WTC11 (cell line): Measurements from ENCODE around the gene WNT6. TPM values are rescaled to one million over a fixed set of nuclear protein-coding genes. Genes with fewer than 3 reads are reported as not detected.

ENCODE experiments used
- ATAC-seq: fragments of 200-7000 bp; cut with Tn5 transposase; 2 replicates; pipeline ENCODE4 v1.10.0; 2021; ENCODE audit warnings: mild to moderate bottlenecking, moderate library complexity
- CTCF ChIA-PET: fragments of 300-600 bp; sonication (Branson Sonifier 250); formaldehyde crosslinking; loops from one replicate; lab custom pipeline; 2021; ENCODE audit warnings: antibody characterized with exemption; lab: Charles Lee
- POLR2A ChIA-PET: fragments of 350-600 bp; sonication (Branson Sonifier 250); formaldehyde crosslinking; loops from one replicate; lab custom pipeline; 2021; ENCODE audit warnings: antibody characterized with exemption; lab: Charles Lee
- DNase-seq: peaks from one replicate; pipeline ENCODE4 v3.0.0; 2021; ENCODE audit warnings: low spot score
- H3K27ac Mint-ChIP-seq: 2 replicates; pipeline ENCODE4 v1.8.0; 2021; ENCODE audit warnings: mixed read lengths
- H3K27me3 Mint-ChIP-seq: 2 replicates; pipeline ENCODE4 v1.8.0; 2021; ENCODE audit warnings: low read depth, mild to moderate bottlenecking, moderate library complexity, mixed read lengths
- H3K36me3 Mint-ChIP-seq: 2 replicates; pipeline ENCODE4 v1.8.0; 2021; ENCODE audit warnings: mixed read lengths
- H3K4me1 Mint-ChIP-seq: 2 replicates; pipeline ENCODE4 v1.8.0; 2022; ENCODE audit warnings: mixed read lengths
- H3K4me3 Mint-ChIP-seq: 2 replicates; pipeline ENCODE4 v1.8.0; 2021; ENCODE audit warnings: mild to moderate bottlenecking, moderate library complexity, mixed read lengths
- H3K9me3 Mint-ChIP-seq: 2 replicates; pipeline ENCODE4 v1.8.0; 2021; ENCODE audit warnings: mixed read lengths
- ATF3 ChIP-seq: sonication (generic); formaldehyde crosslinking; conservative IDR thresholded peaks from 2 replicates; pipeline ENCODE4 v1.8.1; 2022; ENCODE audit warnings: mild to moderate bottlenecking, missing genetic modification reagents
- ERG ChIP-seq: fragments of 250-450 bp; sonication (Bioruptor Pico); IDR thresholded peaks from 2 replicates; pipeline ENCODE4 v1.8.0; 2021; ENCODE audit warnings: mild to moderate bottlenecking
- IRF1 ChIP-seq: sonication (generic); formaldehyde crosslinking; IDR thresholded peaks from 2 replicates; pipeline ENCODE4 v1.8.0; 2023; ENCODE audit warnings: missing genetic modification reagents
- IRF2 ChIP-seq: sonication (generic); formaldehyde crosslinking; IDR thresholded peaks from 2 replicates; pipeline ENCODE4 v1.8.0; 2022; ENCODE audit warnings: low read depth, missing genetic modification reagents, borderline replicate concordance
- JUN ChIP-seq: sonication (generic); formaldehyde crosslinking; IDR thresholded peaks from 2 replicates; pipeline ENCODE4 v1.8.0; 2023; ENCODE audit warnings: mild to moderate bottlenecking, missing genetic modification reagents
- MXD4 ChIP-seq: fragments of 250-450 bp; sonication (Bioruptor Pico); IDR thresholded peaks from 2 replicates; pipeline ENCODE4 v1.8.0; 2021; ENCODE audit warnings: mild to moderate bottlenecking, moderate library complexity, borderline replicate concordance
- NR3C1 ChIP-seq: sonication (generic); formaldehyde crosslinking; conservative IDR thresholded peaks from 2 replicates; pipeline ENCODE4 v1.8.1; 2023; ENCODE audit warnings: low read depth, mild to moderate bottlenecking, missing genetic modification reagents
- OVOL2 ChIP-seq: fragments of 250-450 bp; sonication (Bioruptor Pico); IDR thresholded peaks from 2 replicates; pipeline ENCODE4 v1.9.0; 2021; ENCODE audit warnings: mild to moderate bottlenecking, borderline replicate concordance
- PRDM15 ChIP-seq: sonication (generic); formaldehyde crosslinking; IDR thresholded peaks from 2 replicates; pipeline ENCODE4 v1.8.0; 2022; ENCODE audit warnings: missing genetic modification reagents
- SMAD3 ChIP-seq: sonication (generic); formaldehyde crosslinking; IDR thresholded peaks from 2 replicates; pipeline ENCODE4 v1.8.0; 2022; ENCODE audit warnings: missing genetic modification reagents, mild to moderate bottlenecking, borderline replicate concordance
- TEAD4 ChIP-seq: sonication (generic); formaldehyde crosslinking; IDR thresholded peaks from 2 replicates; pipeline ENCODE4 v1.8.0; 2022; ENCODE audit warnings: mild to moderate bottlenecking, missing genetic modification reagents
- TP53 ChIP-seq: sonication (generic); formaldehyde crosslinking; IDR thresholded peaks from 2 replicates; pipeline ENCODE4 v1.8.1; 2023; ENCODE audit warnings: mild to moderate bottlenecking, missing genetic modification reagents
- USF1 ChIP-seq: sonication (generic); formaldehyde crosslinking; IDR thresholded peaks from 2 replicates; pipeline ENCODE4 v1.8.0; 2022; ENCODE audit warnings: mild to moderate bottlenecking, missing genetic modification reagents
- ZBTB43 ChIP-seq: sonication (generic); formaldehyde crosslinking; IDR thresholded peaks from 2 replicates; pipeline ENCODE4 v1.8.1; 2023; ENCODE audit warnings: mild to moderate bottlenecking, missing genetic modification reagents
- ZNF232 ChIP-seq: sonication (generic); formaldehyde crosslinking; IDR thresholded peaks from 2 replicates; pipeline ENCODE4 v1.8.0; 2022; ENCODE audit warnings: mild to moderate bottlenecking, missing genetic modification reagents
- ZNF263 ChIP-seq: sonication (generic); formaldehyde crosslinking; IDR thresholded peaks from 2 replicates; pipeline ENCODE4 v1.8.1; 2022; ENCODE audit warnings: low read depth, mild to moderate bottlenecking, moderate library complexity, missing genetic modification reagents
- ZNF317 ChIP-seq: sonication (generic); formaldehyde crosslinking; IDR thresholded peaks from 2 replicates; pipeline ENCODE4 v1.8.1; 2023; ENCODE audit warnings: low read depth, mild to moderate bottlenecking, moderate library complexity, missing genetic modification reagents, borderline replicate concordance
- ZNF423 ChIP-seq: fragments of 250-450 bp; sonication (Bioruptor Pico); IDR thresholded peaks from 2 replicates; pipeline ENCODE4 v2.1.2; 2022; ENCODE audit warnings: mild to moderate bottlenecking, moderate library complexity
- ZNF425 ChIP-seq: fragments of 250-450 bp; sonication (Bioruptor Pico); conservative IDR thresholded peaks from 2 replicates; pipeline ENCODE4 v1.9.0; 2021; ENCODE audit warnings: mild to moderate bottlenecking
- ZNF512 ChIP-seq: sonication (generic); formaldehyde crosslinking; IDR thresholded peaks from 2 replicates; pipeline ENCODE4 v1.8.1; 2022; ENCODE audit warnings: missing genetic modification reagents, borderline replicate concordance
- total RNA-seq: library from RNA; stranded (reverse); gene quantifications from 3 replicates; pipeline ENCODE4 v1.2.3, GENCODE V29; 2021

The WNT6 gene
- total RNA-seq, 1 experiment from 2014 or later = not detected

- CTCF ChIA-PET = interaction anchor here (0.9 to 9.5 kb wide), 9 partner anchors 11 to 220 kb away, joined by 5 to 422 read pairs (median 25); partner anchors contain the start of genes CDK5R2, FEV, WNT10A and WNT6
- DNase-seq = no peak
- H3K4me3 Mint-ChIP-seq = no peak overlapping the region
- no peaks in the 10 kb centered on the region for H3K36me3 Mint-ChIP-seq
- H3K9me3 Mint-ChIP-seq = no peaks in the 10 kb centered on the region
- no peak overlapping the region for H3K27ac Mint-ChIP-seq
- POLR2A ChIA-PET = interaction anchor here (0.6 kb wide), 1 partner anchor 379 kb away, joined by 4 read pairs; no protein-coding TSS in a partner anchor
- TF ChIP-seq SMAD3 (CRISPR knock-in tag) = no peak
- TF ChIP-seq ZNF263 = no peak
- no peak for TF ChIP-seq ZBTB43 (CRISPR knock-in tag)
- TF ChIP-seq JUN (CRISPR knock-in tag) = no peak
- TF ChIP-seq ZNF512 (CRISPR knock-in tag) = no peak
- no peak for TF ChIP-seq ERG
- TF ChIP-seq ZNF423 = no peak
- TF ChIP-seq IRF2 (CRISPR knock-in tag) = no peak
- no peak for TF ChIP-seq MXD4
- no peak for TF ChIP-seq ZNF232 (CRISPR knock-in tag)
- TF ChIP-seq PRDM15 = no peak
- TF ChIP-seq ZNF425 (CRISPR knock-in tag) = no peak
- TF ChIP-seq OVOL2 (CRISPR knock-in tag) = no peak
- no peak for TF ChIP-seq ATF3 (CRISPR knock-in tag)
- peaks cover 24% of the 10 kb centered on the region for H3K4me1 Mint-ChIP-seq
- ATAC-seq = no peak
- H3K27me3 Mint-ChIP-seq = peaks cover 98% of the 10 kb centered on the region
These were observed 39.5 kb downstream of the WNT6 start for GRCh38 chr2:218899147-218899546.

GRCh38 chr2:218902427-218902826 is 42.8 kb downstream of the WNT6 start:
- DNase-seq (no peak), ATAC-seq (no peak)
- H3K4me3 Mint-ChIP-seq = no peak overlapping the region
- no peak overlapping the region for H3K27ac Mint-ChIP-seq
- POLR2A ChIA-PET = no interaction called here
- no peaks in the 10 kb centered on the region for H3K9me3 Mint-ChIP-seq
- peaks cover 9% of the 10 kb centered on the region for H3K4me1 Mint-ChIP-seq
- no peak for TF ChIP-seq TP53
- TF ChIP-seq ZNF317 (CRISPR knock-in tag) = no peak
- TF ChIP-seq TEAD4 (CRISPR knock-in tag) = no peak
- TF ChIP-seq IRF1 (CRISPR knock-in tag) = no peak
- TF ChIP-seq NR3C1 (CRISPR knock-in tag) = no peak
- TF ChIP-seq ATF3 (CRISPR knock-in tag) = no peak
- TF ChIP-seq USF1 (CRISPR knock-in tag) = no peak
- CTCF ChIA-PET = interaction anchor here (0.9 to 2.2 kb wide), 2 partner anchors 10 to 78 kb away, joined by 3 to 4 read pairs; no protein-coding TSS in a partner anchor
- H3K36me3 Mint-ChIP-seq = no peaks in the 10 kb centered on the region
- peaks cover 96% of the 10 kb centered on the region for H3K27me3 Mint-ChIP-seq
